GM19467 (cell line): ENCODE data around the gene SFPQ.
"Not testable (repeated sequence)": the region's sequence is repeated elsewhere in the genome, so short reads cannot be mapped to it uniquely, and the experiment has no call there.

ENCODE experiments used
- ATAC-seq: cut with Tn5 transposase; IDR thresholded peaks from one replicate; pipeline ENCODE4 v1.9.1; 2021; ENCODE audit warnings: mild to moderate bottlenecking, moderate library complexity; ENCODE audit not compliant: unreplicated experiment

The SFPQ gene

GRCh38 chr1:35143737-35144508 lies 49.0 kb downstream of the SFPQ start:
- ATAC-seq, result no peak

GRCh38 chr1:35142728-35143127 lies 50.2 kb downstream of the SFPQ start:
- ATAC-seq, result not testable (repeated sequence)

GRCh38 chr1:35142294-35142693 lies 50.7 kb downstream of the SFPQ start:
- not testable (repeated sequence) for ATAC-seq

GRCh38 chr1:35137590-35137989 lies 55.4 kb downstream of the SFPQ start:
- not testable (repeated sequence) for ATAC-seq

GRCh38 chr1:35136780-35137179 lies 56.2 kb downstream of the SFPQ start:
- no peak for ATAC-seq
